Activated CD4-positive, alpha-beta T cell treated with anti-CD3 and anti-CD28 coated beads, Interleukin-10, Interleukin-2, amounts not matched to agents 100 ng/mL and 50 ng/mL, durations not matched to agents 16 hours and 8 hours (primary cell): ENCODE results near the gene SNRNP25.
A peak's percentile ranks its signal among the peaks of the same experiment; 100 is the strongest.

Experiments used
- DNase-seq: peaks from one replicate; pipeline ENCODE4 v3.0.0-alpha.2; 2020

SNRNP25 gene

GRCh38 chr16:63998-64913 lies 10.6 kb downstream of the SNRNP25 start:
- no peak for DNase-seq

- DNase-seq = no peak
Observed at GRCh38 chr16:64914-65255, 11.3 kb downstream of the SNRNP25 start.

- peak; percentile 88 for DNase-seq
Observed at GRCh38 chr16:65745-66144, 12.1 kb downstream of the SNRNP25 start.

- DNase-seq = no peak
Observed at GRCh38 chr16:66309-67182, 12.9 kb downstream of the SNRNP25 start.

GRCh38 chr16:67183-67791 lies 13.7 kb downstream of the SNRNP25 start:
- DNase-seq = no peak

GRCh38 chr16:67884-68789 lies 14.5 kb downstream of the SNRNP25 start:
- DNase-seq = no peak

- DNase-seq = no peak
Observed at GRCh38 chr16:69181-69580, 15.6 kb downstream of the SNRNP25 start.

- no peak for DNase-seq
Observed at GRCh38 chr16:71210-71539, 17.5 kb downstream of the SNRNP25 start.

- no peak for DNase-seq
Observed at GRCh38 chr16:71540-72401, 18.1 kb downstream of the SNRNP25 start.

- DNase-seq = peak; percentile 19
Observed at GRCh38 chr16:72561-73548, 19.2 kb downstream of the SNRNP25 start, which contains the start of gene RHBDF1. RHBDF1 (minus strand) TSS chr16:72631; CDS start chr16:65015, 7,616 bp downstream.

- DNase-seq = no peak
Observed at GRCh38 chr16:74051-74746, 20.6 kb downstream of the SNRNP25 start.

GRCh38 chr16:74747-75334 lies 21.2 kb downstream of the SNRNP25 start:
- no peak for DNase-seq

GRCh38 chr16:75580-76501 lies 22.2 kb downstream of the SNRNP25 start:
- peak; percentile 25 for DNase-seq

GRCh38 chr16:76535-77272 lies 23.1 kb downstream of the SNRNP25 start:
- DNase-seq = peak; percentile 36

- peak; percentile 45 for DNase-seq
Observed at GRCh38 chr16:77273-77806, 23.7 kb downstream of the SNRNP25 start.

GRCh38 chr16:77807-78443 lies 24.3 kb downstream of the SNRNP25 start, which contains the start of gene MPG:
MPG (plus strand) TSS chr16:78225; CDS start chr16:78310, 85 bp downstream.
- DNase-seq = peak; percentile 89
